KMS-11 (cell line): Measurements from ENCODE around the gene ST3GAL2.

ENCODE experiments used
- H2AFZ ChIP-seq: fragments of 200-600 bp; sonication (generic); 2 replicates; pipeline ENCODE4 v1.6.1; 2016; ENCODE audit warnings: antibody characterized with exemption, mixed run types, low read depth
- H3K27ac ChIP-seq: fragments of 200-600 bp; sonication (generic); 2 replicates; pipeline ENCODE4 v1.6.1; 2016; ENCODE audit warnings: mild to moderate bottlenecking, mixed run types
- H3K27me3 ChIP-seq: fragments of 200-600 bp; sonication (generic); 2 replicates; pipeline ENCODE4 v1.6.1; 2017; ENCODE audit warnings: mild to moderate bottlenecking, low read depth, mixed run types, moderate library complexity; ENCODE audit not compliant: insufficient read depth
- H3K36me3 ChIP-seq: fragments of 200-600 bp; sonication (generic); 2 replicates; pipeline ENCODE4 v1.6.1; 2017; ENCODE audit warnings: mild to moderate bottlenecking, mixed run types; ENCODE audit not compliant: insufficient read depth
- H3K4me1 ChIP-seq: fragments of 200-600 bp; sonication (generic); 2 replicates; pipeline ENCODE4 v1.6.1; 2016; ENCODE audit warnings: mild to moderate bottlenecking, low read depth, mixed run types; ENCODE audit not compliant: poor library complexity, severe bottlenecking
- H3K4me2 ChIP-seq: fragments of 200-600 bp; sonication (generic); 2 replicates; pipeline ENCODE4 v1.7.0; 2016; ENCODE audit warnings: mild to moderate bottlenecking, mixed run types
- H3K4me3 ChIP-seq: fragments of 200-600 bp; sonication (generic); IDR thresholded peaks from 2 replicates; pipeline ENCODE4 v1.6.1; 2017; ENCODE audit warnings: low read depth, low read length, mixed read lengths; ENCODE audit not compliant: insufficient read depth
- H3K79me2 ChIP-seq: fragments of 200-600 bp; sonication (generic); 2 replicates; pipeline ENCODE4 v1.6.1; 2016; ENCODE audit warnings: low read depth, mixed run types; ENCODE audit not compliant: insufficient read depth
- H3K9ac ChIP-seq: fragments of 200-600 bp; sonication (generic); 2 replicates; pipeline ENCODE4 v1.6.1; 2016; ENCODE audit warnings: mild to moderate bottlenecking, mixed run types
- H4K20me1 ChIP-seq: fragments of 200-600 bp; sonication (generic); 2 replicates; pipeline ENCODE4 v1.6.1; 2016; ENCODE audit warnings: mild to moderate bottlenecking, mixed run types; ENCODE audit not compliant: insufficient read depth
- TF ChIP-seq, protein P1 (sequence below): fragments of 200-600 bp; sonication (generic); conservative IDR thresholded peaks from 2 replicates; pipeline ENCODE4 v1.6.1; 2017; ENCODE audit warnings: low read depth, mild to moderate bottlenecking, antibody characterized with exemption, low read length, moderate library complexity, mixed read lengths

The ST3GAL2 gene

DNA sequence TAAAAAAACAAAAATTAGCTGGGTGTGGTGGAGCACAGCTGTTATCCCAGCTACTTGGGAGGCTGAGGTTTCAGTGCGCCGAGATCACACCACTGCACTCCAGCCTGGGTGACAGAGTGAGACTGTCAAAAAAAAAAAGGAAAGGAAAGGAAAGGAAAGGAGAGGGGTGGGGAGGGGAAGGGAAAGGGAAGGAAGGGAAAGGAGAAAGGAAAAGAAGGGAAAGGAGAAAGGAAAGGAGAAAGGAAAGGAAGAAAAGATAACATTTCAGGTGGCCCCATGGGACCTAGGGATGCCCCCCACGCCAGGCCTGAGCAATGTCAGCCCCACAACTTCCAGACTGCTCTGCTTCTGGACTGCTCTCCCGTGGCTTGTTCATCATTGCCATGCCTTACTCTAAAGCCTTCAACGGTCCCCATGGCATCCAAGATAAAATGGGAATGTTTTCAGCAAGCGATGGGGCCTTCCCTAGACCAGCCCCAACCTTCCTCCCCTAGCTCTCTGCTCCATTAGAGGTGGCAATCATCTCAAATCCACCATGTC lies 55.4 kb downstream of the ST3GAL2 start:
- peaks cover 5% of the 10 kb centered on the region; the same call in 1 of the 2 replicates for H3K36me3 ChIP-seq
- H4K20me1 ChIP-seq = no peaks in the 10 kb centered on the region
- no peak overlapping the region for H3K4me2 ChIP-seq
- TF ChIP-seq, protein P1, sequence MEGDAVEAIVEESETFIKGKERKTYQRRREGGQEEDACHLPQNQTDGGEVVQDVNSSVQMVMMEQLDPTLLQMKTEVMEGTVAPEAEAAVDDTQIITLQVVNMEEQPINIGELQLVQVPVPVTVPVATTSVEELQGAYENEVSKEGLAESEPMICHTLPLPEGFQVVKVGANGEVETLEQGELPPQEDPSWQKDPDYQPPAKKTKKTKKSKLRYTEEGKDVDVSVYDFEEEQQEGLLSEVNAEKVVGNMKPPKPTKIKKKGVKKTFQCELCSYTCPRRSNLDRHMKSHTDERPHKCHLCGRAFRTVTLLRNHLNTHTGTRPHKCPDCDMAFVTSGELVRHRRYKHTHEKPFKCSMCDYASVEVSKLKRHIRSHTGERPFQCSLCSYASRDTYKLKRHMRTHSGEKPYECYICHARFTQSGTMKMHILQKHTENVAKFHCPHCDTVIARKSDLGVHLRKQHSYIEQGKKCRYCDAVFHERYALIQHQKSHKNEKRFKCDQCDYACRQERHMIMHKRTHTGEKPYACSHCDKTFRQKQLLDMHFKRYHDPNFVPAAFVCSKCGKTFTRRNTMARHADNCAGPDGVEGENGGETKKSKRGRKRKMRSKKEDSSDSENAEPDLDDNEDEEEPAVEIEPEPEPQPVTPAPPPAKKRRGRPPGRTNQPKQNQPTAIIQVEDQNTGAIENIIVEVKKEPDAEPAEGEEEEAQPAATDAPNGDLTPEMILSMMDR = no peak
- no peak overlapping the region for H3K27ac ChIP-seq
- no peak overlapping the region for H2AFZ ChIP-seq
- peaks cover 27% of the 10 kb centered on the region for H3K79me2 ChIP-seq
- no peak overlapping the region for H3K9ac ChIP-seq
- H3K4me1 ChIP-seq = peaks cover 21% of the 10 kb centered on the region
- H3K4me3 ChIP-seq = no peak overlapping the region
- H3K27me3 ChIP-seq = no peaks in the 10 kb centered on the region

DNA sequence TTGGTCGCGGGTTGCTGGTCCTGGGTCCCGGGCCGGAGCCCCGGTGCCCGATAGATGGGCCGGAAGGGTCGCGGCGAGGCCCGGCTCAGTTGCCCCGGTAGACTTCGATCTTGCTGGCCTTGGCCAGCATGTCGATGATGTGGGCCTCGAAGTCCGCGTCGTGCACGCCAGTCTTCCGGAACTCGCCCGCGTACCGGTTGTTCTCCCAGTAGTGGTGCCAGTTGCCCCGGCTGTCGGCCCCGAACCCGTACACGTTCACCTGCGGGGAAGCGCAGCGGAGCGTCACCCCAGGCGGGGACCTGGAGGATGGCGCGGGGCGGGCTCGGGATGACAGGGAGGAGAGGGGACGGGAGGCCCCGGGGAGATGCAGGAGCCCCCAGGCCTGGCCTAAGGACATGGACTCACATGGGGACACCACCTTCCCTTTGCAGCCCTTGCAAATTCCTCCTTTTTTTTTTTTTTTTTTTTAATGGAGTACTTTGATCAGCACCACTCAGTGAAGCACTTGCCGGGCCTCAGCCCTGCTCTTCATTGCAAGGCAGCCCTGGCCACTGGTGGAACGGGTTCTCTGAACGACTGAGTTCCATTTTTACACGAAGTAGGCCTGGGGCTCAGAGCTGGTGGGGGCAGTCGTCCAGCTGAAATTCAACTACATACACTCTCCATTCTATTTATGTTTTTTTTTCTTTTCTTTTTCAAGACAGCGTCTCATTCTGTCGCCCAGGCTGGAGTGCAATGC lies 57.1 kb downstream of the ST3GAL2 start:
- TF ChIP-seq, protein P1 = no peak
- no peaks in the 10 kb centered on the region for H3K27me3 ChIP-seq
- H2AFZ ChIP-seq = peak overlapping the region; percentile 59
- H3K9ac ChIP-seq = peak overlapping the region; percentile 95; the same call in 1 of the 2 replicates
- peak overlapping the region; percentile 25 for H3K4me3 ChIP-seq
- no peaks in the 10 kb centered on the region for H4K20me1 ChIP-seq
- H3K27ac ChIP-seq = peak overlapping the region; percentile 94
- H3K79me2 ChIP-seq = peaks cover 40% of the 10 kb centered on the region
- H3K4me1 ChIP-seq = peaks cover 25% of the 10 kb centered on the region
- H3K4me2 ChIP-seq = peak overlapping the region; percentile 78
- H3K36me3 ChIP-seq = no peaks in the 10 kb centered on the region

DNA sequence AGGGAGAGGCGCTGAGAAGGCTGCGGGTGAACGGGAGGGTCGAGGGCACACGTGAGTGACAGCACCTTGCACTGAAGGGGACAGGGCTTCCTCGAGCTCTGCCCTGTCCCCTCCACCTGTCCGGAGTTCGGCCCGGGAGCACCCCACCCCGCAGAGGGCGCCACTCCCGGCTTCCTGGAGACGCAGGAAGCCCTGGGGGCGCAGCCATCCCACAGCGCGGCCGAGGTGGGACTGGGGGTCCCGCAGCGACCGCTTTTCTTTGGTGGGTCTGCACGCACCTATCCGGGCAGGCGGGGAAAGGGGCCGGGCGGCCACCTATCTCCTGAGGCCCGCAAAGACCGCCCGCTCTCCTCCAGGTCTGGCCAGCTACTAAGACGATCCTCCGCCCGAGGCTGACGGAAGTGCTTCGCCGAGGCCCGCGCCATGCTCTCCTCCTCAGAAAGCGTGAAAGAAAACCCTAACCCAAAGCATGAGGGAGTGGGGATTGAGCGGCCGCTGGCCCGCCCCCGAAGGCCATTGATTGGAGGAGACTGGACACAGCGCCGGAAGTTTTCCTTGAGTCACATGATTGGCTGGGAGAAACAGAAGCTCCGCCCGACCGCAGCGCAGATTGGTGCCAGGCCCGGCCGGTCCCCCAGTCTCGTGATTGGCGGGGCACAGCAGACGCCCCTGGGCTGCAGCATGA lies 57.8 kb downstream of the ST3GAL2 start:
- Histone ChIP-seq H4K20me1 (no peaks in the 10 kb centered on the region), H3K4me2 (peak overlapping the region; percentile 78), H2AFZ (peak overlapping the region; percentile 59), H3K79me2 (peaks cover 44% of the 10 kb centered on the region), H3K36me3 (no peaks in the 10 kb centered on the region), H3K9ac (peak overlapping the region; percentile 95), H3K4me3 (peak overlapping the region; percentile 25), H3K27ac (peak overlapping the region; percentile 94), H3K4me1 (peaks cover 30% of the 10 kb centered on the region), H3K27me3 (no peaks in the 10 kb centered on the region)
- TF ChIP-seq, protein P1 = no peak

DNA sequence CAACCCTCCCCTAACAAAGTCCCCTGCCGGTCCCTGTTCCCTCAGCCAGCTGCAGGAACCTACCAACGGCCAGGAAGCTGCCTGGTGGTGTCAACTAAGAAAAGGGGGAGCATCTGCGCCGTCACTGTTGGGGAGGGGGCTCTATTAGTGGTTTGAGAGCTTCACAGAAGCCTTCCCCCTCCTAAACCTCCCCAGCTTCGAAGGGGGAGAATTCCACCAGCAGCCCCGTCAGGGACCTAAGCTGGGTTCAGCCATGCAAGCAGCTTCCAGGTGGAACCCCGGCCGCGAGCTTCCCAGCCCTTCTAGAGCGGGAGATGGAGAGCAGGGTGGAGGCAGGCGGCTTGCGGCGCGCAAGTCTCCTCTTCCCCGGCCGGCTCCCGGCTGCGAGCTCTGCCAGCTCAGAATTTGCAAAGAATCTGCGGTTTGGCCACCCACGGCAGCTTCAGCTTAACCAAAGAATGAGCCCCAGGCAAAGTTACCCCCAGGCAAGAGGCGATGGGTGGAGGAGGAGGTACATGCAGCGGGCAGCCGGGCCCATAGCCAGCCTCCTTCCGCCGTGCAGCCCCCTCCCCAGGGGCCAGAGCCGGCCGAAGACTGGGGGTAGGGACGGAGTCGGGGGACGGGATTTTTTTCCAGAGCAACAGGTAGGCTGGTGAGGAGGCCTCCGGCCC lies 58.5 kb downstream of the ST3GAL2 start:
- H4K20me1 ChIP-seq = no peaks in the 10 kb centered on the region
- peak overlapping the region; percentile 65 for H3K4me2 ChIP-seq
- peak overlapping the region; percentile 94 for H3K27ac ChIP-seq
- TF ChIP-seq, protein P1 = no peak
- no peaks in the 10 kb centered on the region for H3K36me3 ChIP-seq
- H3K9ac ChIP-seq = peak overlapping the region; percentile 95
- peaks cover 44% of the 10 kb centered on the region for H3K79me2 ChIP-seq
- H3K4me1 ChIP-seq = peaks cover 32% of the 10 kb centered on the region
- H3K27me3 ChIP-seq = no peaks in the 10 kb centered on the region
- 0 out of 2 replicates have a peak overlapping the region, but pooled peaks have one; percentile 3 for H2AFZ ChIP-seq
- H3K4me3 ChIP-seq = peak overlapping the region; percentile 25
